ENCODE measurements around the gene ATP11B. TPM values are rescaled to one million over a fixed set of nuclear protein-coding genes. Genes with fewer than 3 reads are reported as not detected.

ATP11B gene
- total RNA-seq, 2 experiments from 2014 or later: 55.6 to 87.9 TPM

- intact Hi-C loops (cut with micrococcal nuclease; ENCODE audit: unreplicated experiment): no loop called here
- POLR2A ChIA-PET: interaction anchor here (1.2 to 1.3 kb wide), 2 partner anchors 32 to 42 kb away, joined by 3 to 4 read pairs; no protein-coding TSS in a partner anchor
Observed at GRCh38 chr3:182763896-182764295, 29.4 kb upstream of the ATP11B start.

GRCh38 chr3:182765287-182765686 lies 28.0 kb upstream of the ATP11B start:
- ChIA-PET CTCF (ENCODE audit: unreplicated experiment) (no interaction called here), POLR2A (no interaction called here)
- BruUV-seq (replicated peaks): no TSS peak
- Histone ChIP-seq H3K4me2 (ENCODE audit: low read length) (no peak overlapping the region), H3K9me3 (ENCODE audit: low read length) (no peaks in the 10 kb centered on the region), H3K9me2 (ENCODE audit: insufficient read depth, low read length) (no peaks in the 10 kb centered on the region), H3K27ac (ENCODE audit: low read depth, low read length, poor library complexity, severe bottlenecking) (no peak overlapping the region), H2AFZ (ENCODE audit: low read length) (no peak overlapping the region), H3K79me2 (ENCODE audit: insufficient read depth, low read depth, low read length) (no peaks in the 10 kb centered on the region), H4K20me1 (ENCODE audit: insufficient read depth, low read length) (no peaks in the 10 kb centered on the region), H3K4me3 (ENCODE audit: low read depth, low read length, poor library complexity, severe bottlenecking) (no peak overlapping the region), H3K36me3 (ENCODE audit: insufficient read depth, low read length) (no peaks in the 10 kb centered on the region), H3K4me1 (ENCODE audit: insufficient read depth, low read length, poor library complexity, severe bottlenecking) (no peaks in the 10 kb centered on the region)
- intact Hi-C loops (cut with micrococcal nuclease; ENCODE audit: unreplicated experiment): no loop called here
- no peak for DNase-seq (ENCODE audit: low spot score)
- TF ChIP-seq CTCF (conservative IDR thresholded peaks at IDR 0.05; ENCODE audit: low read length): no peak
- TF ChIP-seq EZH2phosphoT487 (IDR thresholded peaks at IDR 0.05; ENCODE audit: borderline replicate concordance, low read depth, low read length): no peak

More at GRCh38 chr3:182763896-182764295, 29.4 kb upstream of the ATP11B start:
- Histone ChIP-seq H3K4me2 (ENCODE audit: low read length) (no peak overlapping the region), H4K20me1 (ENCODE audit: insufficient read depth, low read length) (no peaks in the 10 kb centered on the region), H3K79me2 (ENCODE audit: insufficient read depth, low read depth, low read length) (no peaks in the 10 kb centered on the region), H3K27ac (ENCODE audit: low read depth, low read length, poor library complexity, severe bottlenecking) (no peak overlapping the region), H3K36me3 (ENCODE audit: insufficient read depth, low read length) (no peaks in the 10 kb centered on the region), H3K4me3 (ENCODE audit: low read depth, low read length, poor library complexity, severe bottlenecking) (no peak overlapping the region), H3K9me2 (ENCODE audit: insufficient read depth, low read length) (no peaks in the 10 kb centered on the region), H3K4me1 (ENCODE audit: insufficient read depth, low read length, poor library complexity, severe bottlenecking) (no peaks in the 10 kb centered on the region), H2AFZ (ENCODE audit: low read length) (no peak overlapping the region), H3K9me3 (ENCODE audit: low read length) (no peaks in the 10 kb centered on the region)
- no peak for DNase-seq (ENCODE audit: low spot score)
- BruUV-seq (replicated peaks): no TSS peak
- CTCF ChIA-PET (ENCODE audit: unreplicated experiment): no interaction called here
- no peak for TF ChIP-seq EZH2phosphoT487 (IDR thresholded peaks at IDR 0.05; ENCODE audit: borderline replicate concordance, low read depth, low read length)

GRCh38 chr3:182766099-182766498 lies 27.2 kb upstream of the ATP11B start:
- no TSS peak for BruUV-seq (replicated peaks)
- POLR2A ChIA-PET: interaction anchor here (0.5 to 1.7 kb wide), 3 partner anchors 14 to 352 kb away, joined by 3 read pairs; no protein-coding TSS in a partner anchor
- no peak overlapping the region for H3K4me2 ChIP-seq (ENCODE audit: low read length)
- no peak overlapping the region for H3K27ac ChIP-seq (ENCODE audit: low read depth, low read length, poor library complexity, severe bottlenecking)
- no peaks in the 10 kb centered on the region for H3K9me2 ChIP-seq (ENCODE audit: insufficient read depth, low read length)
- no peaks in the 10 kb centered on the region for H4K20me1 ChIP-seq (ENCODE audit: insufficient read depth, low read length)
- CTCF ChIA-PET (ENCODE audit: unreplicated experiment): no interaction called here
- H3K79me2 ChIP-seq (ENCODE audit: insufficient read depth, low read depth, low read length): no peaks in the 10 kb centered on the region
- H3K36me3 ChIP-seq (ENCODE audit: insufficient read depth, low read length): no peaks in the 10 kb centered on the region
- H2AFZ ChIP-seq (ENCODE audit: low read length): no peak overlapping the region
- no peak for TF ChIP-seq CTCF (conservative IDR thresholded peaks at IDR 0.05; ENCODE audit: low read length)
- no peak for TF ChIP-seq EZH2phosphoT487 (IDR thresholded peaks at IDR 0.05; ENCODE audit: borderline replicate concordance, low read depth, low read length)
- H3K4me3 ChIP-seq (ENCODE audit: low read depth, low read length, poor library complexity, severe bottlenecking): no peak overlapping the region
- intact Hi-C loops (cut with micrococcal nuclease; ENCODE audit: unreplicated experiment): no loop called here
- no peaks in the 10 kb centered on the region for H3K4me1 ChIP-seq (ENCODE audit: insufficient read depth, low read length, poor library complexity, severe bottlenecking)
- no peak for DNase-seq (ENCODE audit: low spot score)
- no peaks in the 10 kb centered on the region for H3K9me3 ChIP-seq (ENCODE audit: low read length)

Measured in OCI-LY7 (cell line).